Neural cell (in vitro differentiated cells): ENCODE measurements around the gene PDCD1. TPM values are rescaled to one million over a fixed set of nuclear protein-coding genes. Genes with fewer than 3 reads are reported as not detected.

Source experiments
- H2AFZ ChIP-seq: fragments of 200-600, 300-800 bp; sonication (generic), shearing (Covaris generic); 2 replicates; pipeline ENCODE4 v1.6.0; 2014; ENCODE audit warnings: low read depth, mild to moderate bottlenecking, antibody characterized with exemption, low read length, moderate library complexity
- H3F3A ChIP-seq: fragments of 200-600 bp; shearing (Covaris generic); 2 replicates; pipeline ENCODE4 v1.6.1; 2016; ENCODE audit warnings: mild to moderate bottlenecking, moderate library complexity, mixed read lengths, antibody characterized with exemption, low read length; ENCODE audit not compliant: insufficient read depth, poor library complexity, severe bottlenecking
- H3K27ac ChIP-seq: fragments of 200-600, 300-800 bp; sonication (generic), shearing (Covaris generic); 2 replicates; pipeline ENCODE4 v1.5.1; 2014; ENCODE audit warnings: mild to moderate bottlenecking, low read length, moderate library complexity
- H3K27me3 ChIP-seq: fragments of 300-800, 200-600 bp; sonication (generic), shearing (Covaris generic); 2 replicates; pipeline ENCODE4 v1.6.0; 2014; ENCODE audit warnings: mild to moderate bottlenecking, low read depth, low read length, moderate library complexity; ENCODE audit not compliant: insufficient read depth
- H3K36me3 ChIP-seq: fragments of 300-800, 200-600 bp; sonication (generic), shearing (Covaris generic); 2 replicates; pipeline ENCODE4 v1.5.1; 2014; ENCODE audit warnings: mild to moderate bottlenecking, antibody characterized with exemption, low read length, moderate library complexity; ENCODE audit not compliant: insufficient read depth
- H3K4me2 ChIP-seq: fragments of 300-800, 200-600 bp; sonication (generic), shearing (Covaris generic); 2 replicates; pipeline ENCODE4 v1.6.0; 2014; ENCODE audit warnings: mild to moderate bottlenecking, low read length
- H3K4me3 ChIP-seq: fragments of 300-800, 200-600 bp; sonication (generic), shearing (Covaris generic); 2 replicates; pipeline ENCODE4 v1.5.1; 2014; ENCODE audit warnings: mild to moderate bottlenecking, low read length, moderate library complexity
- H3K79me2 ChIP-seq: fragments of 200-600 bp; shearing (Covaris generic); replicated peaks from 2 replicates; pipeline ENCODE4 v1.6.0; 2014; ENCODE audit warnings: mild to moderate bottlenecking, low read length, moderate library complexity; ENCODE audit not compliant: insufficient read depth
- H3K9ac ChIP-seq: fragments of 300-800, 200-600 bp; sonication (generic), shearing (Covaris generic); 2 replicates; pipeline ENCODE4 v1.6.1; 2016; ENCODE audit warnings: mild to moderate bottlenecking, low read length, mixed read lengths
- H3K9me2 ChIP-seq: fragments of 200-600 bp; shearing (Covaris generic); 2 replicates; pipeline ENCODE4 v1.6.1; 2016; ENCODE audit warnings: mild to moderate bottlenecking, low read length, mixed read lengths; ENCODE audit not compliant: insufficient read depth
- H3K9me3 ChIP-seq: fragments of 200-600, 300-800 bp; sonication (generic), shearing (Covaris generic); 2 replicates; pipeline ENCODE4 v1.6.1; 2016; ENCODE audit warnings: mild to moderate bottlenecking, mixed run types, low read length, moderate library complexity, mixed read lengths
- H4K20me1 ChIP-seq: fragments of 200-600 bp; shearing (Covaris generic); 2 replicates; pipeline ENCODE4 v1.6.1; 2016; ENCODE audit warnings: mild to moderate bottlenecking, mixed run types; ENCODE audit not compliant: insufficient read depth
- CTCF ChIP-seq: fragments of 450-650 bp; IDR thresholded peaks from 2 replicates; pipeline ENCODE4 v1.5.1; 2014; ENCODE audit warnings: antibody characterized with exemption, mild to moderate bottlenecking, moderate library complexity; ENCODE audit not compliant: poor library complexity, severe bottlenecking
- EP300 ChIP-seq: fragments of 450-650 bp; conservative IDR thresholded peaks from 2 replicates; pipeline ENCODE4 v1.6.1; 2014; ENCODE audit warnings: antibody characterized with exemption, mild to moderate bottlenecking, moderate library complexity; ENCODE audit not compliant: poor library complexity, severe bottlenecking
- EZH2 ChIP-seq: fragments of 200-600, 300-800 bp; shearing (Covaris generic), sonication (generic); IDR thresholded peaks from 2 replicates; pipeline ENCODE4 v1.6.1; 2014; ENCODE audit warnings: antibody characterized with exemption, low read length, borderline replicate concordance, mild to moderate bottlenecking; ENCODE audit not compliant: insufficient read depth, poor library complexity, severe bottlenecking
- MXI1 ChIP-seq: fragments of 450-650 bp; conservative IDR thresholded peaks from 2 replicates; pipeline ENCODE4 v1.6.1; 2014; ENCODE audit warnings: antibody characterized with exemption, mild to moderate bottlenecking; ENCODE audit not compliant: poor library complexity, severe bottlenecking
- POLR2AphosphoS5 ChIP-seq: IDR thresholded peaks from 2 replicates; pipeline ENCODE4 v1.6.1; 2012
- RAD21 ChIP-seq: fragments of 450-650 bp; conservative IDR thresholded peaks from 2 replicates; pipeline ENCODE4 v1.6.1; 2014; ENCODE audit warnings: antibody characterized with exemption, mild to moderate bottlenecking, moderate library complexity
- REST ChIP-seq: IDR thresholded peaks from 2 replicates; pipeline ENCODE4 v1.6.1; 2012; ENCODE audit warnings: borderline replicate concordance
- SMC3 ChIP-seq: fragments of 450-650 bp; conservative IDR thresholded peaks from 2 replicates; pipeline ENCODE4 v1.6.1; 2014; ENCODE audit warnings: antibody characterized with exemption, mild to moderate bottlenecking, moderate library complexity; ENCODE audit not compliant: poor library complexity
- TAF1 ChIP-seq: IDR thresholded peaks from 2 replicates; pipeline ENCODE4 v1.6.1; 2012; ENCODE audit warnings: low read depth
- polyA plus RNA-seq: library from polyadenylated mRNA; depleted of rRNA; stranded (reverse); fragments of >200 nt; gene quantifications from 2 replicates; pipeline ENCODE4 v1.2.3, GENCODE V29; 2014

The PDCD1 gene
- polyA plus RNA-seq, 1 donor from 2014 or later: not detected

GRCh38 chr2:241903121-241904010 lies 44.7 kb upstream of the PDCD1 start:
- Histone ChIP-seq H3K9me2 (no peaks in the 10 kb centered on the region), H3F3A (no peaks in the 10 kb centered on the region), H3K36me3 (no peaks in the 10 kb centered on the region), H3K9me3 (no peaks in the 10 kb centered on the region), H3K9ac (no peak overlapping the region), H4K20me1 (no peaks in the 10 kb centered on the region), H3K27me3 (no peaks in the 10 kb centered on the region), H3K27ac (no peak overlapping the region), H3K4me3 (no peak overlapping the region), H3K4me2 (no peak overlapping the region), H2AFZ (no peak overlapping the region), H3K79me2 (no peaks in the 10 kb centered on the region)
- no peak for TF ChIP-seq TAF1
- no peak for TF ChIP-seq EP300
- no peak for TF ChIP-seq RAD21
- TF ChIP-seq CTCF: no peak
- no peak for TF ChIP-seq REST
- no peak for TF ChIP-seq POLR2AphosphoS5
- TF ChIP-seq MXI1: no peak
- no peak for TF ChIP-seq SMC3
- no peak for TF ChIP-seq EZH2

GRCh38 chr2:241902357-241902991 lies 43.8 kb upstream of the PDCD1 start:
- Histone ChIP-seq H4K20me1 (no peaks in the 10 kb centered on the region), H3K9me2 (no peaks in the 10 kb centered on the region), H3K27me3 (no peaks in the 10 kb centered on the region), H3K79me2 (no peaks in the 10 kb centered on the region), H3K36me3 (no peaks in the 10 kb centered on the region), H3K4me3 (no peak overlapping the region), H3K27ac (no peak overlapping the region), H3K4me2 (no peak overlapping the region), H3K9me3 (no peaks in the 10 kb centered on the region), H3F3A (no peaks in the 10 kb centered on the region), H3K9ac (no peak overlapping the region), H2AFZ (no peak overlapping the region)
- no peak for TF ChIP-seq MXI1
- no peak for TF ChIP-seq POLR2AphosphoS5
- TF ChIP-seq EZH2: no peak
- no peak for TF ChIP-seq SMC3
- no peak for TF ChIP-seq TAF1
- no peak for TF ChIP-seq EP300
- TF ChIP-seq RAD21: no peak
- TF ChIP-seq CTCF: no peak
- TF ChIP-seq REST: no peak
